Measurements from ENCODE around the gene ARHGEF39. TPM values are rescaled to one million over a fixed set of nuclear protein-coding genes. Genes with fewer than 3 reads are reported as not detected.

Gene ARHGEF39
- total and polyA plus RNA-seq, 9 of the 15 experiments (the other 6 are each of a cell fraction or from before 2014, with no cell fraction given) = 2.8 to 21.7 (median 12.9) TPM

- no peak for TF ChIP-seq ZNF77 (CRISPR knock-in tag; IDR thresholded peaks at IDR 0.05)
- no peak for TF ChIP-seq ELK1 (CRISPR knock-in tag; IDR thresholded peaks at IDR 0.05)
- TF ChIP-seq HNRNPK (IDR thresholded peaks at IDR 0.05; ENCODE audit: low read depth, low read length, poor library complexity, severe bottlenecking) = no peak
- TF ChIP-seq, protein P1, sequence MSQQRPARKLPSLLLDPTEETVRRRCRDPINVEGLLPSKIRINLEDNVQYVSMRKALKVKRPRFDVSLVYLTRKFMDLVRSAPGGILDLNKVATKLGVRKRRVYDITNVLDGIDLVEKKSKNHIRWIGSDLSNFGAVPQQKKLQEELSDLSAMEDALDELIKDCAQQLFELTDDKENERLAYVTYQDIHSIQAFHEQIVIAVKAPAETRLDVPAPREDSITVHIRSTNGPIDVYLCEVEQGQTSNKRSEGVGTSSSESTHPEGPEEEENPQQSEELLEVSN (IDR thresholded peaks at IDR 0.05; ENCODE audit: borderline replicate concordance in 1 of 2, extremely low read depth in 1 of 2, insufficient read depth in 1 of 2, insufficient read length in 1 of 2, low read depth in 1 of 2, low read length in 1 of 2, poor library complexity in 1 of 2, severe bottlenecking in 1 of 2) = no peak
- no peak for TF ChIP-seq ZNF551 (CRISPR knock-in tag; IDR thresholded peaks at IDR 0.05)
These were observed 28.7 kb downstream of the ARHGEF39 start (continued) for GRCh38 chr9:35636135-35636876.

- no peak overlapping the region for H3K4me2 ChIP-seq (ENCODE audit: insufficient read depth, low read length)
- DNase-seq (ENCODE audit: extremely low read depth in 1 of 4, low spot score in 3 of 4) = no peak
- POLR2A ChIA-PET = interaction anchor here (0.8 kb wide), 1 partner anchor 28 kb away, joined by 3 read pairs; no protein-coding TSS in a partner anchor
- H3K9me3 ChIP-seq (replicated peaks; ENCODE audit: control insufficient read depth, insufficient read depth, low read depth, low read length) = no peaks in the 10 kb centered on the region
- H2AFZ ChIP-seq (ENCODE audit: low read depth, low read length) = no peak overlapping the region
- BruUV-seq (replicated peaks) = no TSS peak
- no peaks in the 10 kb centered on the region for H3K36me3 ChIP-seq (ENCODE audit: control insufficient read depth, insufficient read depth, low read length)
- H3K9ac ChIP-seq (ENCODE audit: insufficient read depth in 1 of 2, low read depth in 2 of 2, low read length in 2 of 2) = no peak overlapping the region
- H3K27ac ChIP-seq (ENCODE audit: extremely low read depth, low read depth, low read length) = no peak overlapping the region
- intact Hi-C loops (cut with micrococcal nuclease) (no loop called here), in situ Hi-C loops (cut with MboI) (no loop called here)
- H3K4me1 ChIP-seq (replicated peaks in 1 of 2; ENCODE audit: control insufficient read depth in 2 of 2, insufficient read depth in 2 of 2, low read length in 2 of 2) = no peaks in the 10 kb centered on the region
- no peak for FAIRE-seq
- ATAC-seq = no peak
- H3K79me2 ChIP-seq (ENCODE audit: control insufficient read depth, insufficient read depth, low read length) = no peaks in the 10 kb centered on the region
- CTCF ChIA-PET (ENCODE audit: low intra/inter-chr PET ratio) = no interaction called here
- H3K27me3 ChIP-seq (ENCODE audit: control insufficient read depth in 2 of 2, insufficient read depth in 2 of 2, low read length in 2 of 2) = no peaks in the 10 kb centered on the region
- no peaks in the 10 kb centered on the region for H3K9me1 ChIP-seq (ENCODE audit: control insufficient read depth, insufficient read depth, low read length)
- no peak overlapping the region for H3K4me3 ChIP-seq
- no peaks in the 10 kb centered on the region for H4K20me1 ChIP-seq (replicated peaks; ENCODE audit: control insufficient read depth, insufficient read depth, low read length)
- TF ChIP-seq ZNF77 (CRISPR knock-in tag; IDR thresholded peaks at IDR 0.05) (no peak), TCFL5 (CRISPR knock-in tag; conservative IDR thresholded peaks at IDR 0.05) (no peak), PRMT5 (CRISPR knock-in tag; IDR thresholded peaks at IDR 0.05) (no peak), TRIM24 (IDR thresholded peaks at IDR 0.05) (no peak), ERF (CRISPR knock-in tag; IDR thresholded peaks at IDR 0.05) (no peak), SMC3 (conservative IDR thresholded peaks at IDR 0.05; ENCODE audit: insufficient read depth, low read depth, low read length) (no peak), CBFB (CRISPR knock-in tag; IDR thresholded peaks at IDR 0.05) (no peak)
- TF ChIP-seq, protein P2, sequence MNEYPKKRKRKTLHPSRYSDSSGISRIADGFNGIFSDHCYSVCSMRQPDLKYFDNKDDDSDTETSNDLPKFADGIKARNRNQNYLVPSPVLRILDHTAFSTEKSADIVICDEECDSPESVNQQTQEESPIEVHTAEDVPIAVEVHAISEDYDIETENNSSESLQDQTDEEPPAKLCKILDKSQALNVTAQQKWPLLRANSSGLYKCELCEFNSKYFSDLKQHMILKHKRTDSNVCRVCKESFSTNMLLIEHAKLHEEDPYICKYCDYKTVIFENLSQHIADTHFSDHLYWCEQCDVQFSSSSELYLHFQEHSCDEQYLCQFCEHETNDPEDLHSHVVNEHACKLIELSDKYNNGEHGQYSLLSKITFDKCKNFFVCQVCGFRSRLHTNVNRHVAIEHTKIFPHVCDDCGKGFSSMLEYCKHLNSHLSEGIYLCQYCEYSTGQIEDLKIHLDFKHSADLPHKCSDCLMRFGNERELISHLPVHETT (CRISPR knock-in tag; conservative IDR thresholded peaks at IDR 0.05 in 1 of 2, IDR thresholded peaks at IDR 0.05 in 1 of 2) = no peak
These were observed 29.3 kb downstream of the ARHGEF39 start for GRCh38 chr9:35635730-35636129.
